HG03457 (cell line): ENCODE measurements around the gene LILRA2.
"Not testable (repeated sequence)": the region's sequence is repeated elsewhere in the genome, so short reads cannot be mapped to it uniquely, and the experiment has no call there.

Source experiments
- ATAC-seq: cut with Tn5 transposase; IDR thresholded peaks from one replicate; pipeline ENCODE4 v1.9.1; 2021; ENCODE audit warnings: moderate number of reproducible peaks; ENCODE audit not compliant: unreplicated experiment

The LILRA2 gene

GRCh38 chr19:54608205-54608604 is 34.6 kb downstream of the LILRA2 start:
- no peak for ATAC-seq

- ATAC-seq = no peak
These were observed 35.2 kb downstream of the LILRA2 start for GRCh38 chr19:54608792-54609191.

DNA sequence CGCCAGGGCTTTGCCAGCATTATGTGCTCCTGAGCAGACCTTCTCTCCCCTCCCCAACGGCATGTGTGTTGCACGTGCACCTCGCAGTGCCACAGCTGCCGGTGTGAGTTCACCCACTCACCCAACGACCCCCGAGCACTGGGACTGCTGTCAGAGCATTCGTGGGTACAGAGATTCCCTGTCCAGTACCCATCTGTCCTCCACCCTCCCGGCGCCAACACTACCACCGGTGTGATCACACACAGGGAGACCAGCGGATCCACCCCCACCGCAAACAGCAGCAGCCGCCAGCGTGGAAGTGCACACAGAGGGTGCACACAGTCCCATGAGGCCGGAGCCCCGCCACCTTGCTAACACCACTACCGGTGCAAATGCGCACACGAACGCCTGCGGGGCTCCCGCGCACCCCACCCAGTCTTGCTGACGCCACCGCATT is 35.8 kb downstream of the LILRA2 start:
- no peak for ATAC-seq

GRCh38 chr19:54612428-54612827 is 38.8 kb downstream of the LILRA2 start:
- ATAC-seq = no peak

DNA sequence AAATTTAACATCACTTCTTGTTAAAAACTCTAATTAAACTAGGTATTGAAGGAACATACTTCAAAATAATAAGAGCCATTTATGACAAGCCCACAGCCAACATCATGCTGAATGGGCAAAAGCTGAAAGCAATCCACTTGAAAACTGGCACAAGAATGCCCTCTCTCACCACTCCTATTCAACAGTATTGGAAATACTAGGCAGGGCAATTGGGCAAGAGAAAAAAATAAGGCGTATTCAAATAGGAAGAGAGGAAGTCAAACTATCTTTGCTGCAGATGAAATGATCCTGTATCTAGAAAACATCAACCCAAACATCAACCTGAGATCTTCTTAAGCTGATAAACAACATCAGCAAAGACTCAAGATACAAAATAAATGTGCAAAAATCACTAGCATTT is 41.1 kb downstream of the LILRA2 start:
- no peak for ATAC-seq

DNA sequence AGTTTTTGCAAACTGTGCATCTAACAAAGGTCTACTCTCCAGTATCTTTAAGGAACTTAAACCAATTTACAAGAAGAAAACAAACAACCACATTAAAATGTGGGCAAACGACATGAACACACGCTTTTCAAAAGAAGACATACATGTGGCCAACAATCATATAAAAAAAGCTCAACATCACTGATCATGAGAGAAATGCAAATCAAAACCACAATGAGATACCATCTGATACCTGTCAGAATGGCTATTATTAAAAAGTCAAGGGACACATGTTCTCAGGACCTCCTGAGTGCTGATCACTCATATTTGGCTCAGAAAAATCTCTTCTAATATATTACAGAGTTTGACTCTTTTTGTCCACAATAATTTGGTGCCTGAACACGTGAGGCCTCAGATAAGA is 42.5 kb downstream of the LILRA2 start:
- no peak for ATAC-seq

DNA sequence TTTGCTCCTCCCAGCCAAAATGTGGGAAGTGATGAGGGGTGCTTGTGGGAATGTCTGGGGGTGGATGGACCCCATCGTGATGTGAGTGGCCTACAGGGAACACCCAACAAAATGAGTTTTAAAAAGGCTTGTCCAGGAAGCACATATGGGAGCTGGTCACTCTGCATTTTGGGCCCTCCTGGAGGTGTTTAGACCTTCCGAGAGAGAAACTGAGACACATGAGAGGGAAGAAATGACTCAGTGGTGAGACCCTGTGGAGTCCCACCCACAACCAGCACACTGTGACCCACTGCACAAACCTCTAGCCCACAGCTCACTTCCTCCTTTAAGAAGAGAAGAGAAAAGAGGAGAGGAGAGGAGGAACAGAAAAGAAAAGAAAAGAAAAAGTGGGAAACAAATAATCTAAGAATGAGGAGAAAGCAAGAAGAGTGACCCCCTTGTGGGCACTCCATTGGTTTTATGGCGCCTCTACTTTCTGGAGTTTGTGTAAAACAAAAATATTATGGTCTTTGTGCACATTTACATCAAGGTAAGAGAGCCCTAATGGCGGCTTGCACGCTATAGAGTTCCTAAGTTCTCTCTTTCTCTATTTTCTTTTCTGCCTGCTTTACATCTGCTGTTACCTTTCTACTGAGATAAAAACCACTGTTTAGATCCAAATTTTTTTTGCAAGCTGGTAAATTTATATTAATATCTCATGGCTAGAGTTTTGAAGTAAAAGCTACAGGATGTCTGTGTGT is 43.4 kb downstream of the LILRA2 start:
- peak; percentile 57 for ATAC-seq

- ATAC-seq = no peak
These were observed 46.9 kb downstream of the LILRA2 start for GRCh38 chr19:54620464-54620863.

DNA sequence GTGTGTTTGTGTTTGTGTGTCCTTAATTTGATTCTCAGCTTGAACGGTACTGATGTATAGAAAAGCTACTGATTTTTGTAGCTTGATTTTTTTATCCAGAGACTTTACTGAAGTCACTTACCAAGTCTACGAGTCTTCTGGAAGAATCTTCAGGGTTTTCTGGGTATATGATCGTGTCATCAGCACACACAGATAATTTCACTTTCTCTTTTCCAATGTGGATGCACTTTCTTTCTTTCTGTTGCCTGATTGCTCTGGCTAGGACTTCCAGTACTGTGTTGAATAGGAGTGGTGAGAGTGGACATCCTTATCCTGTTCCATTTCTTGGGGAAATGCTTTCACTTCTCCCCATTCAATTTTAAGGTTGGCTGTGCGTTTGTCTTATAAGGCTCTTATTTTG is 48.8 kb downstream of the LILRA2 start:
- no peak for ATAC-seq

GRCh38 chr19:54624234-54624633 is 50.6 kb downstream of the LILRA2 start:
- ATAC-seq = not testable (repeated sequence)

GRCh38 chr19:54624934-54625730 is 51.5 kb downstream of the LILRA2 start:
- not testable (repeated sequence) for ATAC-seq

DNA sequence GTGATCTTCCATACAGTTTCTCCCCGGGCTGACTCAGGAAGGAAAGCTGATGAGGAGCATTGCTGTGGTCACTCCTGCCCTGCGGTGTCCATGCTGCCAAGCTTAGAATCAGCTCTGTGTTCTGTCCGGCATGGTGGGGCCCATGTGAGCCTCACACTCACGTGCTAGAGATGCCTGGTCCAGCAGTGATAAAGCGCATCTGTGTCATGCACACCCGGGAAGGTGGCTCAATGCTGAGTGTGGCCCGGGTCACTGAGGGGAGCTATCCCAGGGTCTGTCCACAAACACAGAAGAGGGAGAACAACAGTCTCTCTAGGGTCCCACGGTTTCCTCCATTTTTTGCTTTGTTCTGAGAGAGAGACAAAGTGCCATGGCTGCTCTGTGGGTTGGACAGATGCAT is 53.2 kb downstream of the LILRA2 start:
- no peak for ATAC-seq

- ATAC-seq = not testable (repeated sequence)
These were observed 54.3 kb downstream of the LILRA2 start for GRCh38 chr19:54627912-54628311.

DNA sequence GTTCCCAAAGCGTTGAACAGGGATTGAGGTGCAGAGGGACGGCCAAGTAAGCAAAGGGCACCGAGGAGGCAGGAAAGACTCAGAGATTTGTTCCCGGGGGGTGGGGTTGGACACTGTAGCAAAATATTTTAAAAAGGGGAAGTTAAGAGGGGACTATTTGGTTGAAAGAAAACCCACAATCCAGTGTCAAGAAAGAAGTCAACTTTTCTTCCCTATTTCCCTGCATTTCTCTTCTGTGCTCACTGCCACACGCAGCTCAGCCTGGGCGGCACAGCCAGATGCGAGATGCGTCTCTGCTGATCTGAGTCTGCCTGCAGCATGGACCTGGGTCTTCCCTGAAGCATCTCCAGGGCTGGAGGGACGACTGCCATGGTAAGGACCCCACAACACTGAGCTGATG is 56.7 kb downstream of the LILRA2 start, which contains the start of gene LILRB1:
Gene LILRB1 (plus strand): TSS at position 223 of the 400 bp plus-strand sequence. CDS start 590 bp downstream, outside the sequence.
- ATAC-seq = not testable (repeated sequence)

GRCh38 chr19:54630782-54631181 is 57.2 kb downstream of the LILRA2 start:
- no peak for ATAC-seq

GRCh38 chr19:54631489-54632337 is 58.1 kb downstream of the LILRA2 start:
- not testable (repeated sequence) for ATAC-seq

- ATAC-seq = not testable (repeated sequence)
These were observed 58.9 kb downstream of the LILRA2 start for GRCh38 chr19:54632517-54632916.

DNA sequence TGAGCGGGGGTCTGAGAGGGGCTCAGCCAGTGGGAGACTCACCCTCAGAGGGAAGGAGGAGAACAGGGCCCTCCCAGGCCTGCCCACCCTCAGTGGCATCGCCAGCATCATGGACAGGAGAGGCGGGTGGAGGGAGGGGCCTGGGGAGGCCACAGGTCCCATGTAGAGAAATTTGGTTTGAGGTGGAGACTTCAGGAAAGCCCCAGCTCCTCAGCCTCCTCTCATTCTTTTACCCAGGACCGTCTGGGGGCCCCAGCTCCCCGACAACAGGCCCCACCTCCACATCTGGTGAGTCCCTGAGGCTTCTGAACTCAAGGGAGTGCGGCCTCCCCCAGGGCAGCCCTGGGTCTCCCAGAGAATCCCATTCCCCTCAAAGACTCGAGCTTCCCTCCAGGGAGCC is 59.8 kb downstream of the LILRA2 start:
- no peak for ATAC-seq

DNA sequence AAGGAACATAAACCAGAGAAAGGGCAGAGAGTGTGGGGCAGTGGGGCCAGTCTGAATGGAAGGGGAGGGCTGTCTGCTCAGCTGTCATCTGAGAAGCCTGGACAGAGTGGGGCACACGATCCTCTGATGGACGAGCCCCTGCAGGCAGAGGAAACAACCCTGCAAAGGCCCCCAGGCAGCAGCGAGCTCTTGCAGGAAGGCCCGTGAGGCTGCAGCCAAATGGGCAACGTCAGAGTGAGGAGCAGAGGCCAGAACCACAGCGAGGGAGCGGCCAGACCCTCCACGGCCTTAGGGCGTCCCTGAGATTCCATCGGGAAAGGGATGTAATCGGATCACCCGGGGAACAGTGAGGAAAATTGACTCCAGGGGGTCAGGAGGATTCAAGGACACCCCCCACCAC is 62.5 kb downstream of the LILRA2 start:
- ATAC-seq = not testable (repeated sequence)

- ATAC-seq = no peak
These were observed 65.1 kb downstream of the LILRA2 start for GRCh38 chr19:54638683-54639082.
